Gastroesophageal sphincter (tissue), 4 donors: Measurements from ENCODE around the gene FAAP20. TPM values are rescaled to one million over a fixed set of nuclear protein-coding genes. Genes with fewer than 3 reads are reported as not detected.

ENCODE experiments used
- ATAC-seq: fragments of 150-250 bp; one replicate; pipeline ENCODE4 v1.9.1; 2016; ENCODE audit warnings: mild to moderate bottlenecking, moderate library complexity
- H3K27ac ChIP-seq, 4 donors: fragments of 200-600 bp; sonication (generic) in 3 of 4; 1 replicate in 3 of 4; 2 replicates in 1 of 4; pipeline ENCODE4 v1.5.1; 2016 to 2019
- H3K27me3 ChIP-seq: fragments of 200-600 bp; sonication (generic); one replicate; pipeline ENCODE4 v1.5.1; 2019
- H3K36me3 ChIP-seq, 2 donors: fragments of 200-600 bp; sonication (generic); one replicate each; pipeline ENCODE4 v1.5.1; 2019; ENCODE audit warnings: control low read depth in 1 of 2
- H3K4me1 ChIP-seq, 3 donors: fragments of 200-600 bp; sonication (generic); 1 replicate in 2 of 3; 2 replicates in 1 of 3; pipeline ENCODE4 v1.5.1; 2016 to 2019; ENCODE audit warnings: control low read depth in 2 of 3
- H3K4me3 ChIP-seq, 2 donors: fragments of 200-600 bp; sonication (generic); one replicate each; pipeline ENCODE4 v1.5.1; 2019; ENCODE audit warnings: mild to moderate bottlenecking in 1 of 2, moderate library complexity in 1 of 2
- H3K9me3 ChIP-seq, 3 donors: fragments of 200-600 bp; sonication (generic); one replicate each; pipeline ENCODE4 v1.5.1; 2017 to 2019; ENCODE audit warnings: control low read depth in 2 of 3
- CTCF ChIP-seq, 4 experiments: fragments of 200-600 bp in 2 of 4; fragments of 450-650 bp in 2 of 4; sonication (generic) in 1 of 4; IDR thresholded peaks; one replicate each; pipeline ENCODE4 v1.5.1; 2017 to 2019; ENCODE audit warnings: antibody characterized with exemption in 4 of 4, mild to moderate bottlenecking in 2 of 4, moderate library complexity in 2 of 4
- EP300 ChIP-seq: sonication (generic); formaldehyde crosslinking; IDR thresholded peaks from one replicate; pipeline ENCODE4 v1.6.1; 2017; ENCODE audit warnings: antibody characterized with exemption, mild to moderate bottlenecking
- POLR2A ChIP-seq, 2 donors: fragments of 450-650 bp; IDR thresholded peaks; one replicate each; pipeline ENCODE4 v1.6.1; 2017; ENCODE audit warnings: antibody characterized with exemption in 2 of 2, mild to moderate bottlenecking in 2 of 2, moderate library complexity in 1 of 2
- POLR2AphosphoS5 ChIP-seq: sonication (generic); formaldehyde crosslinking; IDR thresholded peaks from one replicate; pipeline ENCODE4 v1.6.1; 2017; ENCODE audit warnings: antibody characterized with exemption
- WGBS, 2 donors: methylation state at CpG; one replicate each; pipeline ENCODE4 v1.1.5; 2018; ENCODE audit warnings: low coverage in 1 of 2; 5-methylcytosine and 5-hydroxymethylcytosine counted together
- total RNA-seq, 4 donors: library from RNA; depleted of rRNA; stranded (reverse); fragments of >200 nt; gene quantifications; one replicate each; pipeline ENCODE4 v1.1.0, GENCODE V29; 2016

Gene FAAP20
- total RNA-seq, 4 donors from 2014 or later = 25.8 to 51.1 (median 43.3) TPM

- Histone ChIP-seq H3K9me3 (no peaks in the 10 kb centered on the region), H3K27me3 (no peaks in the 10 kb centered on the region), H3K4me1 (peaks cover 13 to 94% (median 73%) of the 10 kb centered on the region in 3 donors), H3K27ac (peak overlapping the region in 3 of 4 donors; percentile 87 to 94 (median 87)), H3K4me3 (no peak overlapping the region), H3K36me3 (no peaks in the 10 kb centered on the region)
- TF ChIP-seq POLR2A (IDR thresholded peaks at IDR 0.05) (no peak), POLR2AphosphoS5 (no peak), CTCF (IDR thresholded peaks at IDR 0.05) (no peak), EP300 (no peak)
- 90% methylated on average over 2 of the region's 13 CpGs; no CpG with 5 or more reads in 1 of the 2 donors for WGBS, 2 donors
- ATAC-seq = no peak
Observed at GRCh38 chr1:2210786-2211185, 16.2 kb upstream of the FAAP20 start.

- Histone ChIP-seq H3K4me3 (no peak overlapping the region), H3K4me1 (peaks cover 13 to 96% (median 78%) of the 10 kb centered on the region in 3 donors), H3K27me3 (no peaks in the 10 kb centered on the region), H3K9me3 (no peaks in the 10 kb centered on the region), H3K27ac (peak overlapping the region in 3 of 4 donors; percentile 87 to 94 (median 87)), H3K36me3 (no peaks in the 10 kb centered on the region)
- TF ChIP-seq CTCF (IDR thresholded peaks at IDR 0.05) (no peak), EP300 (no peak), POLR2A (IDR thresholded peaks at IDR 0.05) (no peak), POLR2AphosphoS5 (no peak)
- no CpG with 5 or more reads among the region's 19 CpGs for WGBS, 2 donors
- no peak for ATAC-seq
Observed at GRCh38 chr1:2210084-2210653, 15.6 kb upstream of the FAAP20 start.

GRCh38 chr1:2209400-2210083, 15.0 kb upstream of the FAAP20 start:
- ATAC-seq = no peak
- H3K36me3 ChIP-seq = no peaks in the 10 kb centered on the region

GRCh38 chr1:2208309-2209239, 14.0 kb upstream of the FAAP20 start:
- WGBS, 2 donors = 50 to 82% methylated on average over 3 to 8 of the region's 24 CpGs
- no peaks in the 10 kb centered on the region for H3K9me3 ChIP-seq
- peak; percentile 6 for ATAC-seq
- peaks cover 4 to 89% (median 71%) of the 10 kb centered on the region in 3 donors for H3K4me1 ChIP-seq
- H3K27me3 ChIP-seq = no peaks in the 10 kb centered on the region
- H3K27ac ChIP-seq = peak overlapping the region; percentile 68 to 94 (median 87)
- H3K36me3 ChIP-seq = no peaks in the 10 kb centered on the region
- H3K4me3 ChIP-seq = no peak overlapping the region
- TF ChIP-seq CTCF (IDR thresholded peaks at IDR 0.05) = peak in 2 of 4 experiments; percentile 9 to 13
- TF ChIP-seq POLR2A (IDR thresholded peaks at IDR 0.05) = no peak
- no peak for TF ChIP-seq EP300
- TF ChIP-seq POLR2AphosphoS5 = peak; percentile 58

More at GRCh38 chr1:2209400-2210083, 15.0 kb upstream of the FAAP20 start:
- WGBS, 2 donors = 57 to 79% methylated on average over 2 of the region's 18 CpGs
- Histone ChIP-seq H3K4me3 (no peak overlapping the region), H3K9me3 (no peaks in the 10 kb centered on the region), H3K27me3 (no peaks in the 10 kb centered on the region), H3K4me1 (peaks cover 9 to 89% (median 71%) of the 10 kb centered on the region in 3 donors), H3K27ac (peak overlapping the region; percentile 68 to 94 (median 87))
- TF ChIP-seq POLR2AphosphoS5 = no peak
